ENCODE measurements around the gene ZDHHC14.

DNA sequence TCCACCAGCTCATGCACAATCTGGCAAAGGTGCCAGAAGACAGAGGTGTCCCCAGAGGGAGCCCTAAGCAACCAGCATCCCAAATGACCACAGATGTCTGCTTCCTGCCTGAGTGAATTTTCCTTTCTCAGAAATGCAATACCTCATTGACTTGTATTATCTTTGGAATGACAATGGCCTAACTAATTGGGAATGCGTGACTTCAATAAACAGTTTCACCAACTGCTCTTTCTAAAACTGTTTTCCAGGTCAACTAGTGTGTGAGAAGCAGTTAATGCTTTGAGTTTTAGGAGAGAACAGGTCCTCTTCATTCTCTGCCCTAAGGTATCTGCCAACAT is 333.1 kb downstream of the ZDHHC14 start:
- TF ChIP-seq GATA3 (IDR thresholded peaks at IDR 0.05; ENCODE audit: borderline replicate concordance) (no peak), RNF2 (IDR thresholded peaks at IDR 0.05; ENCODE audit: borderline replicate concordance, low read depth) (no peak)
- TF ChIP-seq, protein P1, sequence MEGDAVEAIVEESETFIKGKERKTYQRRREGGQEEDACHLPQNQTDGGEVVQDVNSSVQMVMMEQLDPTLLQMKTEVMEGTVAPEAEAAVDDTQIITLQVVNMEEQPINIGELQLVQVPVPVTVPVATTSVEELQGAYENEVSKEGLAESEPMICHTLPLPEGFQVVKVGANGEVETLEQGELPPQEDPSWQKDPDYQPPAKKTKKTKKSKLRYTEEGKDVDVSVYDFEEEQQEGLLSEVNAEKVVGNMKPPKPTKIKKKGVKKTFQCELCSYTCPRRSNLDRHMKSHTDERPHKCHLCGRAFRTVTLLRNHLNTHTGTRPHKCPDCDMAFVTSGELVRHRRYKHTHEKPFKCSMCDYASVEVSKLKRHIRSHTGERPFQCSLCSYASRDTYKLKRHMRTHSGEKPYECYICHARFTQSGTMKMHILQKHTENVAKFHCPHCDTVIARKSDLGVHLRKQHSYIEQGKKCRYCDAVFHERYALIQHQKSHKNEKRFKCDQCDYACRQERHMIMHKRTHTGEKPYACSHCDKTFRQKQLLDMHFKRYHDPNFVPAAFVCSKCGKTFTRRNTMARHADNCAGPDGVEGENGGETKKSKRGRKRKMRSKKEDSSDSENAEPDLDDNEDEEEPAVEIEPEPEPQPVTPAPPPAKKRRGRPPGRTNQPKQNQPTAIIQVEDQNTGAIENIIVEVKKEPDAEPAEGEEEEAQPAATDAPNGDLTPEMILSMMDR (IDR thresholded peaks at IDR 0.05): no peak

Measured in A549 (cell line).